Measurements from ENCODE around the gene ASCL4. TPM values are rescaled to one million over a fixed set of nuclear protein-coding genes. Genes with fewer than 3 reads are reported as not detected.

Gene ASCL4
- total and polyA plus RNA-seq, 2 of the 8 experiments (the other 6 are each of a cell fraction or from before 2014, with no cell fraction given) = not detected

GRCh38 chr12:107731366-107731765, 43.1 kb upstream of the ASCL4 start:
- Histone ChIP-seq H3K9ac (replicated peaks in 1 of 4; ENCODE audit: extremely low read depth in 1 of 4, low read depth in 3 of 4, low read length in 3 of 4) (no peak overlapping the region), H2AK5ac (ENCODE audit: low read depth, low read length) (no peak overlapping the region), H3K14ac (ENCODE audit: insufficient read length) (no peak overlapping the region), H3K4me3 (ENCODE audit: extremely low read depth in 1 of 4, insufficient read depth in 2 of 4, low read depth in 3 of 4, low read length in 4 of 4) (no peak overlapping the region), H2AFZ (ENCODE audit: low read length) (no peak overlapping the region), H3K36me3 (ENCODE audit: control insufficient read depth in 2 of 4, insufficient read depth in 4 of 4, low read length in 3 of 4) (peaks cover 0 to 23% (median 17%) of the 10 kb centered on the region in 4 experiments; a peak in 6 of 8 replicates), H3K27me3 (replicated peaks in 1 of 4; ENCODE audit: control insufficient read depth in 3 of 4, extremely low read depth in 1 of 4, insufficient read depth in 3 of 4, low read length in 3 of 4) (no peaks in the 10 kb centered on the region), H4K91ac (replicated peaks; ENCODE audit: insufficient read length, low read length) (no peak overlapping the region), H2BK20ac (ENCODE audit: low read length) (no peak overlapping the region), H2BK12ac (ENCODE audit: low read depth, low read length) (no peak overlapping the region), H3K4me1 (replicated peaks in 1 of 4; ENCODE audit: control insufficient read depth in 3 of 4, insufficient read depth in 4 of 4, low read length in 3 of 4) (no peaks in the 10 kb centered on the region), H4K5ac (ENCODE audit: insufficient read length, low read depth, low read length) (no peak overlapping the region), H3K27ac (ENCODE audit: low read depth, low read length) (no peak overlapping the region), H3K18ac (ENCODE audit: extremely low read depth, low read length) (no peak overlapping the region), H3K79me2 (ENCODE audit: control insufficient read depth in 1 of 2, insufficient read depth in 2 of 2, low read length in 2 of 2) (no peaks in the 10 kb centered on the region), H3K23me2 (ENCODE audit: low read depth, low read length) (no peaks in the 10 kb centered on the region), H3K4ac (replicated peaks; ENCODE audit: insufficient read length, low read depth, low read length) (no peak overlapping the region), H3K79me1 (ENCODE audit: low read depth, low read length) (no peaks in the 10 kb centered on the region), H2BK5ac (ENCODE audit: low read depth, low read length) (no peak overlapping the region), H3K9me3 (ENCODE audit: insufficient read depth in 2 of 2, low read depth in 1 of 2, low read length in 1 of 2) (no peaks in the 10 kb centered on the region), H2BK120ac (replicated peaks; ENCODE audit: low read depth, low read length) (no peak overlapping the region), H3K56ac (replicated peaks; ENCODE audit: insufficient read length, low read depth, low read length) (no peak overlapping the region), H2BK15ac (ENCODE audit: low read length) (no peak overlapping the region), H4K8ac (ENCODE audit: extremely low read depth, insufficient read depth, low read length) (no peak overlapping the region), H4K20me1 (replicated peaks in 1 of 2; ENCODE audit: control insufficient read depth in 1 of 2, insufficient read depth in 2 of 2, low read length in 2 of 2) (peaks cover 0 to 2% of the 10 kb centered on the region in 2 experiments), H3K4me2 (ENCODE audit: insufficient read depth in 1 of 2, low read depth in 2 of 2, low read length in 2 of 2) (no peak overlapping the region), H3K23ac (ENCODE audit: insufficient read length) (no peak overlapping the region)
- POLR2A ChIA-PET (ENCODE audit: partially characterized antibody) = interaction anchor here (0.7 to 1.2 kb wide), 3 partner anchors 16 to 22 kb away, joined by 3 read pairs; no protein-coding TSS in a partner anchor
- FAIRE-seq (no peak), DNase-seq (ENCODE audit: low read depth in 1 of 2, low spot score in 2 of 2) (no peak)
- WGBS, 2 experiments (ENCODE audit: extremely low coverage in 1 of 2, insufficient coverage in 1 of 2, insufficient read length in 1 of 2, insufficient replicate concordance in 2 of 2, low coverage in 1 of 2, low lambda C conversion rate in 2 of 2, missing lambda C conversion rate in 1 of 2) = 88% methylated on average over 4 of the region's 4 CpGs; no CpG with 5 or more reads in 1 of the 2 experiments
- CTCF ChIA-PET (ENCODE audit: partially characterized antibody) = interaction anchor here (0.6 to 1.9 kb wide), 6 partner anchors 10 to 200 kb away, joined by 3 to 7 read pairs (median 4); no protein-coding TSS in a partner anchor
- no peak for TF ChIP-seq EZH2 (IDR thresholded peaks at IDR 0.05; ENCODE audit: low read depth, low read length, severe bottlenecking)
- TF ChIP-seq SUZ12 (IDR thresholded peaks at IDR 0.05; ENCODE audit: low read length) = no peak
- no peak for TF ChIP-seq USF2 (IDR thresholded peaks at IDR 0.05; ENCODE audit: low read length)
- no peak for TF ChIP-seq POLR2AphosphoS5 (IDR thresholded peaks at IDR 0.05; ENCODE audit: low read depth, low read length)
- no peak for TF ChIP-seq GTF2F1 (IDR thresholded peaks at IDR 0.05; ENCODE audit: borderline replicate concordance, low read depth, low read length)
- TF ChIP-seq POLR2A (IDR thresholded peaks at IDR 0.05; ENCODE audit: control extremely low read depth in 1 of 2, low read depth in 2 of 2, low read length in 2 of 2) = no peak
- no peak for TF ChIP-seq TAF7 (optimal IDR thresholded peaks at IDR 0.05; ENCODE audit: borderline replicate concordance, low read depth, low read length)
- TF ChIP-seq TBP (IDR thresholded peaks at IDR 0.05; ENCODE audit: low read depth, low read length) = no peak
- no peak for TF ChIP-seq CTCF (IDR thresholded peaks at IDR 0.05; ENCODE audit: control extremely low read depth in 1 of 3, insufficient read depth in 1 of 3, low read depth in 1 of 3, low read length in 3 of 3)
- TF ChIP-seq NANOG (IDR thresholded peaks at IDR 0.05; ENCODE audit: insufficient read depth, low read depth, low read length, poor library complexity, severe bottlenecking) = no peak
- TF ChIP-seq CHD2 (IDR thresholded peaks at IDR 0.05; ENCODE audit: low read length) = no peak

All from H1 (cell line).